Measurements from ENCODE around the gene MFN2.
A peak's percentile ranks its signal among the peaks of the same experiment; 100 is the strongest.
"Not testable (repeated sequence)": the region's sequence is repeated elsewhere in the genome, so short reads cannot be mapped to it uniquely, and the experiment has no call there.

MFN2 gene

DNA sequence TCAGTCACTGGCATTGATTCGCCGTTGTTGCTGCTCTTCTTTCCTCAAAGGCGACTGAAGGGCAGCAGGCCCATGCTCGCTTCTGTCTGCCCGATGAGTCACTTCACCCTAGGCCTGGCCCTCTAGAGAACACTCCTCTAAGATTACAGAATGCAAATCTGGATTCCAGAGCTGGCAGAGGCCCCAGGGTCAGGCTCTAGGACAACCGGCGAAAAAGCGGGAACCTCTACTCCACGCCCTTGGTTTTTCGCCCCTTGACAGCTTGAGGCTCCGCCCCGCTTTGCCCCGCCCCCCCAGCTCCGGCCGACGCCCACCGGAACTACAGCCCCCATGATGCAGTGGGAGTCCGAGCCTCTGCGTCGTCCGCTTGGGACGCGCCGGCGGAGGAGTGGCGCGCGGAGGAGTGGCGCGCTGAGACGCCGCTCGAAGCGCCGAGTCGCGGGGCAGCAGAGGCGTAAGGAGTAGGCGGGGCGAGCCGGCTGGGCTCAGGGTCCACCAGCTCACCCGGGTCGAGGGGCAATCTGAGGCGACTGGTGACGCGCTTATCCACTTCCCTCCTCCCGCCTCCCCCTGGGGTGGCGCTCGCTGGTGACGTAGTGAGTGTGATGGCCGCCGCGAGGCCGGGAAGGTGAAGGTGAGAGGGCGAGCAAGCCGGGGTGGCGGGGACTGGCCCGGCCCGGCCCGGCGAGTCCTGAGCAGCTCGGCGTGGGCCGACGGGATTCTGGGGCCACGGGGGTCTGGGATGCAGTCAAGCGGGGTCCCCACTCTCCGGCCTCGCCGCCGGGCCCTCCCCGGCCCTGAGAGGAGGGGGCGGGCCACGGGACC, at the start of gene MFN2:
Gene MFN2 (plus strand): TSS at position 594 of the 825 bp plus-strand sequence. CDS start 8,725 bp downstream, outside the sequence.
- DNase-seq = peak; percentile 93 to 94

GRCh38 chr1:11930571-11931445, 49.4 kb upstream of the MFN2 start:
- DNase-seq = no peak

GRCh38 chr1:11931845-11932244, 48.4 kb upstream of the MFN2 start:
- no peak for DNase-seq

DNA sequence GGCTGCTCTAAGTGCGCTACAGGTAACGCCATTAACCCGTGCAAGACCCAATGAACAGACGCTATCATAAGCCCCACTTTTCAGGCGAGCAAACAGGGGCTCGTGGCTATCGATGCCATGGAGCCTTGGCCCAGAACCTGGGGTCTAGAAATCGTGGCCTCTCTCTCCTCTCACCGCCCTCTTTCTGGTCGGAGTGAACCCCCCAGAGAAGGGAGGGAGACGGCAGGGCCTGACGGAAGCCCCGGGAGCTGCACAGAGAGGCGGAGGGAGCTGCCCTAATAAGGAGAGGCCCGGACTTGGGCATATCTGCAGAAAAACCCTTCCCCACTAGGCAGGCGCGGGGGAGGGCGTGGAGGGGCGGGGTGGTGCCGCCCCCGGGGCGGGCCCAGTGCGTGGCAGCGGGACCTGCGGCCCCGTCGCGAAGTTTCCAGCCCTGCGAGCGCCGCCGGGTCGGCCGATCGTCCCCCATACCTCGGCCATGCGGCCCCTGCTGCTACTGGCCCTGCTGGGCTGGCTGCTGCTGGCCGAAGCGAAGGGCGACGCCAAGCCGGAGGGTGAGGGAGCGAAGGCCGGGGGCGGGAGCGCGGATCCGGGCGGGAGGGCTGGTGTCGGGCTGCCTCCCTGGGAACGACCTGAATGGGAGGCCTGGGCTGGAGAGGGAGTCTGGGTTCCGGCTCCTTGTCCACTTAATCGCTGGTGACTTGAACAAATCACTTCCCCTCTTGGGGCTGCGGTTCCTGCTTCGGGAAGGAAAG, 45.8 kb upstream of the MFN2 start, which contains the start of gene PLOD1:
Gene PLOD1 (plus strand): TSS at position 416 of the 755 bp plus-strand sequence. CDS start 63 bp downstream, at position 479.
- DNase-seq = peak; percentile 87 to 90

- DNase-seq = no peak
These were observed 45.2 kb upstream of the MFN2 start for GRCh38 chr1:11935057-11935412.

GRCh38 chr1:11935733-11936132, 44.5 kb upstream of the MFN2 start:
- not testable (repeated sequence) for DNase-seq

GRCh38 chr1:11938722-11939526, 41.3 kb upstream of the MFN2 start:
- DNase-seq = no peak

- not testable (repeated sequence) for DNase-seq
These were observed 40.5 kb upstream of the MFN2 start for GRCh38 chr1:11939794-11940193.

DNA sequence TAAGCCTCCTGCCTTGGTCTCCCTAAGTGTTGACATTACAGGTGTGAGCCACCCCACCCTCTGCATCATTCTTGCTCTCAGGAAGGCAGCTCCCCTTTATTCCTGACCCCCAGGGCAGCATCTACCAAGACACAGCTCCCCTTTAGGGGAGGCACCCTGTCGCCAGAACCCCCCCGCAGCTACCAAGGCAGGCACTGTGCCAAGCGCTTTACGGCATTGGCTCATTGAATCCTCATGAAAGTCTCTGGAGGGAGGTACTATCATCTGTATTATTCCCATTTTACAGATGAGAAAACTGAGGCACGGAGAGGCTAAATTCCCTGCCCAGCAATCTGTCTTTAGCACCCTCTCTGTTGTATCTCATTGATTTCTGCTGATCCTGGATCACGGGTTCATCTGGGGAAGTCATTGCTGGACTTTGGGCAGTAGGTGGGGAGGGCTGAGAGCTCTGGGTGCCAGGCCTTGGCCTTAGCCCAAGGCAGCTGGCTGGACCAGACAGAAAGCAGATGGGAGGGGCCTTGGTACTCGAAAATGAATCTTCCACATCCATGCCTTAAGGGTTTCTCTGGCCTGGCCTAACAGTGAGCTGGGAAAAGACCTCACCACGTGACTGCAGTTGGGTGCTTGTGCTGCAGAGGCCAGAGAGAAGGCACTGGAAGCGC, 39.9 kb upstream of the MFN2 start:
- no peak for DNase-seq

DNA sequence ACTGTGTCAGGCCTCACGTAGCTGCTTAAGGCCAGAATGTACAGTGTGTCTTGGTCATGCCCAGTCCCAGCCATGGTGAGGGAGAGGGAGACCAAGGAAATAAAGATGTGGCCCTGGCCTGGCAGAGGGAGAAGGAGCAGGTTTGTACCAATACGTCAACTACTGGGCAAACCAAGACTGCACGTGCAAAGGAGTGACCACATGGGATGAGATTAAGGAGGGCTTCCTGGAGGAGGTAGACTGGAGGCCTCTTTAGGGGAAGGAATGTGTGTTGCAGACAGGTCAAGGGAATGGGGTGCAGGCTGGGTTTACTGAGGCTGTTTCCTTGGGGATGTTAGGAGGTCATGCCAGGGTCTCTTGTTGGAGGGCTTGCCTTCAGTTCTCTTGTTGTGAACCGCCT, 38.0 kb upstream of the MFN2 start:
- no peak for DNase-seq

- no peak for DNase-seq
These were observed 36.6 kb upstream of the MFN2 start for GRCh38 chr1:11943619-11944018.

DNA sequence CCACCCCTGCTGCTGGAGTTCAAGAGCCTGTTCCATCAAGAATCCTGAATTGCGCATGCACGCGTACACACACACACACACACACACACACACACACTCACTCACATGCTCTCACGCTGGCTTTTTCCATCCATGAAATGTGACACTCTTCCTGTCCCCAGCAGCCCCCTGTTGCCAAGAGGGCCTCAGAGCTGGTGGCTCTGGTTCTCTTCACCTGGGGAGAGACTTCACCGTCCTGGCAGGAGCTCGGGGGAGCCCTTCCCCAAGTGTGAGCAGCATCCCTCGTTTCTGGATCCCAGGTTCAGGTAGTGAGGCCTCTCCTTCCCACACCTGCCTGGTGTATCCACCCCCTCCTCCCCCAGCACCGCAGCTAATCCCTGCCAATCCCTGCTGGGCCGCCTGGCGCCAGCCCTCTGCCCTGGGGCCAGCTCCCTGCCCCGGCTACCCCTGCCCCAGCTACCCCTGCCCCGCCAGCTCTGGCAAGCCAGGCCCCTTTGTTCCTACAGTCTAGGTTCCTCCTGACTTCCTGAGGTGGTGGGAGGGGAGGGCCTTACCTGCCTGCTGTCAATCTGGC, 35.8 kb upstream of the MFN2 start:
- DNase-seq = no peak

DNA sequence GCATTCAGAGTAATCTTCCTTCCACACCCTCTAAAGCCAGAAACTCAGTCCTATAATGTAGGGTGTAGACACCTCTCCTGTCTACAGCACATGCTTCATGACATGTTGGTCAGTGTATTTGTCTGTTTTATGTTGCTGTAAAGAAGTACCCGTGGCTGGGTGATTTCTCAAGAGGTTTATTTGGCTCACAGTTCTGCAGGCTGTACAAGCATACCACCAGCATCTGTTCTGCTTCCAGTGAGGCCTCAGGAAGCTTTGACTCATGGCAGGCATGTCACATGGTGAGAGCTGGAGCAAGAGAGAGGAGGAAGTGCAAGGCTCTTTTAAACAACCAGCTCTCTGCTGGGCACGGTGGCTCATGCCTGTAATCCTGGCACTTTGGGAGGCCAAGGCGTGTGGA, 33.6 kb upstream of the MFN2 start:
- no peak for DNase-seq

GRCh38 chr1:11948822-11949458, 31.3 kb upstream of the MFN2 start:
- no peak for DNase-seq

DNA sequence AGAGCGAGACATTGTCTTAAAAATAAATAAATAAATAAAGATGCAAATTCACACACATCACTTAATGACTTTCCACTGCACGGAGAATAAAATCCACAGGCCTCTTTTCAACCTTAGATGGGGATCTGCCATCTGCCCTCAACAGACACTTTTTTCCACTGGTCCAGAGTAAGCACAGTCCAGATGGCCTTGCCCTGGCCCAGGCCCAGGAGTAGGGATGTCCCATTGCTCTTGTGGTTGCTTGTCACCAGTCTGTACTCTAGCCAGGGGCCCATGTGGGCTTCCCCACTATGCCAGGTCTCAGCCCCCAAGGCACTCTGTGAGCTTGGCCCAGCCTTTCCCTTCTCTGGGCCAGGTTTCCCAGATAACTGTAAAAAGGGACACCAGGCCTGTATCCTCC, 28.3 kb upstream of the MFN2 start:
- DNase-seq = no peak

DNA sequence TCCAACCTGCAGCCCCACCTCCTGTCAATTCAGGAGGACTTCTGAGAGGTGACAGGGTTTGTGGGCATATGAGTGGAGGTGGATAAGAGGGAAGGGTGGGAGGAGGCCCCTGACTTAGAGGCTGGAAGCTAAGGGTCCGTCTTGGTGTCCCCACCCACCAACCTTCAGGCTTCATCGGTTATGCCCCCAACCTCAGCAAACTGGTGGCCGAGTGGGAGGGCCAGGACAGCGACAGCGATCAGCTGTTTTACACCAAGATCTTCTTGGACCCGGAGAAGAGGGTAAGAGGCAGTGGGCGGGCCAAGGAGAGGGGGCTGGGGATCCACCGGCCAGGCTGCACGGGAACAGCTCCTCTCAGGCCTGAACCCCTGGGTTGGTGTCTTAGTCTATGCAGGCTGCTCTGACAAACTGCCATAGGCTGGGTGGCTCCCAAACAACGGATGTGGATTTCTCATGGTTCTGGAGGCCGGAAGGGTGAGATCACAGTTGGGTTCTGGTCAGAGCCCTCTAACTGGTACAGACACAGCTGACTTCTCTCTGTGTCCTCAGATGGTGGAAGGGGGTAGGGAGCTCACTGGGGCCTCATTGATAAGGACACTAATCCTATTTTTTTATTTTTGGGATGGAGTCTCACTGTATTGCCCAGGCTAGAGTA, 27.7 kb upstream of the MFN2 start:
- DNase-seq = peak in 1 of 2 donors; percentile 15

DNA sequence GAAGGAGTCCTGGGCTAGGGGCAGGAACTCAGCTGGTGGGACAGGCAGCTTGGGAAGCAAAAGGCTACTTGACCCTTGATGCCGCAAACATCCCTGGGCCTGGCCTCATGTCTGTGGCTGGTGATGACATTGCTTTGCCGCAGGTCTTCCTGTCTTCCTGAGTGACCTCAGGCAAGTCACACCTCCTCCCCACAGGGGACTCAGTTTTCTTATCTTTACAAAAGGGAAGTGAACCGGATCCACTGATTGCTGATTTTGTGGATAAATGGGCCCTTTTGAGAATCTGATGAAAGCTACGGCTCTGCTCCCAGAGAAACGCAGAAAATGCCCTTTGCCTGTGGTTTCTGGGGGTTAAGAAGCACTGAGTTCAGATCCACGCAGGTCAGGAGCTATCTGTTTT, 25.0 kb upstream of the MFN2 start:
- DNase-seq = no peak

DNA sequence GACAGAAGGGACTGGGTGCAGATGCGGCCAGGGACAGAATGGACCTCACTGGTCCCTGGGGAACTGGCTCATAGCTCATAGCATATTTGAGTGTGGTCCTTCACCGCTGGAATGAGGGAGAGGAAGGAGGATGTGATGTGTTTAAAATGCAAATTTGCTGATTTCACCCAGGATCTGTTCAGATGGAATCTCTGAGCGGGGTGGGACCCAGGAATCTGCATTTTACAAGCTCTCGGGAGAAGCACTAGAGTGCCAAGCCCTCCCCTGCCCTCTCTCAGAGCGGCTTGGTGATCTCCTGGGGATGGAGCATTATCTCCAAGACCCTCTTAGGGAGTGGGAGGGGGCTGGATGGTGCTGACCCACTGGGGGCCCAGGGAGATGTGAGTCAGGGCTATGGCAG, 22.8 kb upstream of the MFN2 start:
- DNase-seq = no peak

DNA sequence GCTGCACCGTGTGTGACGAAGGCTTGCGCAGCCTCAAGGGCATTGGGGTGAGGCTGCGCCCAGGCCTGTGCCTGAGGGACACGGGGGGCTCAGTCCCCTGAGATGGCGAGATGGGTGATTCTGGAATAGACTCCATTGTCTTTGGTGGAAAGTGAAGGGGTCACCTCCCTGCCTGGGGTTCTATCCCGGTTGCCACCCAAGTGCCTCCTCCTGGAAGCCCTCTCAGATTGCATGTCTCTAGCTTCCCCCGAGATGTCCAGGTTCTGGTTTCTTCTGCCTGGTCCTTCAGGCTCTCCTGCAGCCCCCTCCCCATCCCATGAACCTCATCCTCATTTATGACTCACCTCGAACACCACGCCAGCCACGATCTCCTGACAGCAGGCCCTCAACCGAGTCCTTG, 22.3 kb upstream of the MFN2 start:
- DNase-seq = no peak

- no peak for DNase-seq
These were observed 20.0 kb upstream of the MFN2 start for GRCh38 chr1:11960276-11960675.

Data from CD4-positive, alpha-beta T cell treated with Interleukin-4 for 1 hour (primary cell).